Measurements from ENCODE around the gene CPT2. TPM values are rescaled to one million over a fixed set of nuclear protein-coding genes. Genes with fewer than 3 reads are reported as not detected.
"Not testable (repeated sequence)": the region's sequence is repeated elsewhere in the genome, so short reads cannot be mapped to it uniquely, and the experiment has no call there.

CPT2 gene
- total RNA-seq, 6 donors from 2014 or later: 16.8 to 39.2 (median 27.6) TPM

- ATAC-seq (ENCODE audit: low FRiP score in 2 of 2): peak; percentile 48 to 78
- TF ChIP-seq CTCF (IDR thresholded peaks at IDR 0.05) (no peak), EP300 (IDR thresholded peaks at IDR 0.05) (no peak)
- Histone ChIP-seq H3K4me1 (peaks cover 0 to 16% (median 9%) of the 10 kb centered on the region in 4 donors), H3K36me3 (no peaks in the 10 kb centered on the region), H3K27me3 (no peaks in the 10 kb centered on the region), H3K27ac (peak overlapping the region in 3 of 4 donors; percentile 35 to 40 (median 36)), H3K4me3 (no peak overlapping the region), H3K9me3 (no peaks in the 10 kb centered on the region)
- WGBS, 2 donors: 60 to 69% methylated on average over 6 of the region's 6 CpGs
- no peak for DNase-seq
These were observed 13.3 kb upstream of the CPT2 start for GRCh38 chr1:53183095-53183990.

- H3K9me3 ChIP-seq; H3K4me3 ChIP-seq; H3K27me3 ChIP-seq; H3K36me3 ChIP-seq; DNase-seq; ATAC-seq (ENCODE audit: low FRiP score in 2 of 2): not testable (repeated sequence)
- 83 to 85% methylated on average over 2 of the region's 2 CpGs for WGBS, 2 donors
- Histone ChIP-seq H3K4me1 (peaks cover 0 to 16% (median 9%) of the 10 kb centered on the region in 4 donors), H3K27ac (peak overlapping the region in 1 of 4 donors; percentile 35)
These were observed 10.7 kb upstream of the CPT2 start for GRCh38 chr1:53185955-53186297.

- no peak for ATAC-seq (ENCODE audit: low FRiP score in 2 of 2)
- WGBS, 2 donors: 77 to 91% methylated on average over 3 of the region's 3 CpGs
- TF ChIP-seq EP300 (IDR thresholded peaks at IDR 0.05): no peak
These were observed 10.1 kb upstream of the CPT2 start for GRCh38 chr1:53186533-53186932.

GRCh38 chr1:53187401-53187800 lies 9.2 kb upstream of the CPT2 start:
- ATAC-seq (ENCODE audit: low FRiP score in 2 of 2): no peak
- Histone ChIP-seq H3K4me3 (no peak overlapping the region), H3K36me3 (no peaks in the 10 kb centered on the region), H3K4me1 (peaks cover 0 to 11% (median 3%) of the 10 kb centered on the region in 4 donors), H3K27me3 (no peaks in the 10 kb centered on the region), H3K27ac (no peak overlapping the region), H3K9me3 (no peaks in the 10 kb centered on the region)
- no peak for DNase-seq
- TF ChIP-seq CTCF (IDR thresholded peaks at IDR 0.05): no peak
- TF ChIP-seq EP300 (IDR thresholded peaks at IDR 0.05): no peak
- TF ChIP-seq POLR2AphosphoS5 (IDR thresholded peaks at IDR 0.05): no peak
- no peak for TF ChIP-seq POLR2A (IDR thresholded peaks at IDR 0.05)
- WGBS, 2 donors: 85 to 87% methylated on average over 1 of the region's 1 CpG

More at GRCh38 chr1:53186533-53186932, 10.1 kb upstream of the CPT2 start:
- Histone ChIP-seq H3K36me3 (no peaks in the 10 kb centered on the region), H3K27me3 (no peaks in the 10 kb centered on the region), H3K9me3 (no peaks in the 10 kb centered on the region), H3K4me3 (no peak overlapping the region), H3K4me1 (peaks cover 0 to 16% (median 9%) of the 10 kb centered on the region in 4 donors), H3K27ac (no peak overlapping the region)
- DNase-seq: no peak

GRCh38 chr1:53188099-53188498 lies 8.5 kb upstream of the CPT2 start:
- Histone ChIP-seq H3K9me3 (no peaks in the 10 kb centered on the region), H3K27me3 (no peaks in the 10 kb centered on the region), H3K27ac (no peak overlapping the region), H3K4me1 (peaks cover 0 to 6% (median 0%) of the 10 kb centered on the region in 4 donors), H3K4me3 (no peak overlapping the region), H3K36me3 (no peaks in the 10 kb centered on the region)
- no peak for TF ChIP-seq POLR2A (IDR thresholded peaks at IDR 0.05)
- TF ChIP-seq CTCF (IDR thresholded peaks at IDR 0.05): no peak
- no peak for TF ChIP-seq POLR2AphosphoS5 (IDR thresholded peaks at IDR 0.05)
- no peak for TF ChIP-seq EP300 (IDR thresholded peaks at IDR 0.05)
- WGBS, 2 donors: 73 to 82% methylated on average over 4 of the region's 4 CpGs
- DNase-seq (no peak), ATAC-seq (ENCODE audit: low FRiP score in 2 of 2) (no peak)

- Histone ChIP-seq H3K4me3 (no peak overlapping the region), H3K9me3 (no peaks in the 10 kb centered on the region), H3K27me3 (no peaks in the 10 kb centered on the region), H3K4me1 (peaks cover 0 to 3% (median 0%) of the 10 kb centered on the region in 4 donors), H3K27ac (no peak overlapping the region), H3K36me3 (no peaks in the 10 kb centered on the region)
- DNase-seq (no peak), ATAC-seq (ENCODE audit: low FRiP score in 2 of 2) (no peak)
- 72 to 76% methylated on average over 5 of the region's 5 CpGs for WGBS, 2 donors
- no peak for TF ChIP-seq CTCF (IDR thresholded peaks at IDR 0.05)
- no peak for TF ChIP-seq POLR2A (IDR thresholded peaks at IDR 0.05)
- no peak for TF ChIP-seq POLR2AphosphoS5 (IDR thresholded peaks at IDR 0.05)
- TF ChIP-seq EP300 (IDR thresholded peaks at IDR 0.05): no peak
These were observed 7.6 kb upstream of the CPT2 start for GRCh38 chr1:53189061-53189460.
